ENCODE data around the gene GJD4.

Gene GJD4

DNA sequence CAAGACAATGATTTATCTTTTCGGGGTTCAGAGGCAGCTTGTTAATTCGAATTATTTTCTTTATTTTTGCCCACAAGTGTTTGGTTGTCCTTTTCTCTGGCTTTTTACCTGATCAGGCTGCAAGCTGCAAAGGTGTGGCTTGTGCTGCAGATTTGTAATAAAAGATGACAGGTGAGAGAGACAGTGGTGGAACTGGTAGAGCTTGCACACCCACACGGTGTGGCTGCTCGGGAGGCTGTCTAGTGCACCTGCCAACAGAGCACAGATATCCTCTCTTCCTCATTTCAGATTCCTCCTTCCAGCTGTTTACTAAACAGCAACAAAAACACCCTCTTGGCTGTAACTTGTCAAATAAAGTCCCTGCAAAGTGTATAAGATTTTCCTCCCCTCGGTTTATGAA is 9.2 kb downstream of the GJD4 start:
- Histone ChIP-seq H3K9ac (ENCODE audit: insufficient read length) (no peak overlapping the region), H3K36me3 (ENCODE audit: insufficient read depth, low read length) (no peaks in the 10 kb centered on the region), H3K27ac (no peak overlapping the region), H3K4me3 (no peak overlapping the region), H3K9me3 (ENCODE audit: low read depth, low read length) (no peaks in the 10 kb centered on the region)
- no peak for DNase-seq (ENCODE audit: low read depth, low spot score)
- no peak for TF ChIP-seq POLR2AphosphoS5 (IDR thresholded peaks at IDR 0.05; ENCODE audit: borderline replicate concordance, low read depth, low read length)
- no peak for TF ChIP-seq FOXP2 (optimal IDR thresholded peaks at IDR 0.05; ENCODE audit: control extremely low read depth, extremely low read length, insufficient read depth)
- no peak for TF ChIP-seq EZH2 (IDR thresholded peaks at IDR 0.05)

DNA sequence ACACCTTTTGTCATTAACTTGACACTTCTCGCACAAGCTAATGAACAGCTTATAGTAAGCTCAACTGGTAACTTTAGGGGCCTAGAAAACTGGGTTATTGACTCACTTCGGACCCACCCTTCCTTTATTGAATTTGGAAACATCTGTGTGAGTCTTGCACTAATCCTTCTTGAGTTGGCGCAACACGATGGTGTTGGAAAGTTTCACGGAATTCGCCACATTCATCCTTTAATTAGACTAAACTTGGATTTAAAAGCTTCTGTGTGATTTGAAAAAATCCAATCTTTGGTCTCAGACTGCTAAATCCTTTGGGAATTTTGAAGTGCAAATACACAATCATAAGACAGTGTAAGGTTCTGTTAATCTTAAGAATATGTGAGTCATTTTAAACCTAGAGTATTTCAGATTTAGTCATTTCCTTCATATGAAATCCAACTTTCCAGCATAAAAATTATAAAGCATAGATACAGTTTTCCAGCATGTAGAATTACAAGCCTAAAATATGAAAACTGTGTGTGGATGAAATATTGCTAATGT is 21.9 kb downstream of the GJD4 start:
- DNase-seq (ENCODE audit: low read depth, low spot score) = no peak
- no peak overlapping the region for H3K9ac ChIP-seq (ENCODE audit: insufficient read length)
- no peak overlapping the region for H3K4me3 ChIP-seq
- H3K27ac ChIP-seq = no peak overlapping the region
- no peaks in the 10 kb centered on the region for H3K9me3 ChIP-seq (ENCODE audit: low read depth, low read length)
- H3K36me3 ChIP-seq (ENCODE audit: insufficient read depth, low read length) = no peaks in the 10 kb centered on the region
- TF ChIP-seq FOXP2 (optimal IDR thresholded peaks at IDR 0.05; ENCODE audit: control extremely low read depth, extremely low read length, insufficient read depth) (no peak), POLR2AphosphoS5 (IDR thresholded peaks at IDR 0.05; ENCODE audit: borderline replicate concordance, low read depth, low read length) (no peak), EZH2 (IDR thresholded peaks at IDR 0.05) (no peak)

DNA sequence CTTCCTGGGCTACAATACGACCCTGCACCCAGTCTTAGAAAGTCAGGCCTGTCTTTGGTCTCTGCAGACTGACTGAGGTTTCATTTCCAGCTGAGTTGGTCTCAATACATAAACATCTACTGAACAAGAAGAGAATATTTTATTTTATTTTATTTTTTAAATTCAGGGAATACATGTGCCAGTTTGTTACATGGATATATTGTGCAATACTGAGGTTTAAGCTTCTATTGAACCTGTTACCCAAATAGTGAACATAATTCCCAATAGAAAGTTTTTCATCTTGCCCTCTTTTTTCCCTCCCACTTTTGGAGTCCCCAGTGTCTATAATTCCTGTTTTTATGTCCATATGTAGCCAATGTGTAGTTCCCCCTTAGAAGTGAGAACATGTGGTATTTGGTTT is 26.3 kb downstream of the GJD4 start:
- no peak for TF ChIP-seq FOXP2 (optimal IDR thresholded peaks at IDR 0.05; ENCODE audit: control extremely low read depth, extremely low read length, insufficient read depth)
- DNase-seq (ENCODE audit: low read depth, low spot score) = no peak
- H3K4me3 ChIP-seq = no peak overlapping the region
- no peak overlapping the region for H3K9ac ChIP-seq (ENCODE audit: insufficient read length)
- H3K36me3 ChIP-seq (ENCODE audit: insufficient read depth, low read length) = no peaks in the 10 kb centered on the region
- H3K27ac ChIP-seq = no peak overlapping the region
- no peaks in the 10 kb centered on the region for H3K9me3 ChIP-seq (ENCODE audit: low read depth, low read length)

DNA sequence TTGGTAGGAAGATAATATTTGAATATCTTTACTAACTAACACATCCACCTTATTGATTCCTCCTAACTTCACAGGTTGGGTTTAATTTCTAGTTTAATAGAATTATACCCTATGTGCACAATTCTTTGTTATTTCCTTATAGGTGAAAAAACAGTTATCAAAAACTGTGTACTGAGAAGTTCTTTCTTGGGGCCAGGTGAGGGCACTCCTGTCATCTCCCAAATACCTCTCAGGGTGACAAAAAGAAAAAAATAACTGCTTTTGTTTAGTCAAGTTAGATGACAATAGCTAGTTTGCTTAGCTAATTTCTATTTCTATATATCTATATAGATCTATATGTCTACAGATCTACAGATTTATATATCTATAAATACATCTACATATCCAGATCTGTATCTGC is 26.9 kb downstream of the GJD4 start:
- Histone ChIP-seq H3K36me3 (ENCODE audit: insufficient read depth, low read length) (no peaks in the 10 kb centered on the region), H3K4me3 (no peak overlapping the region)
- DNase-seq (ENCODE audit: low read depth, low spot score) = no peak

DNA sequence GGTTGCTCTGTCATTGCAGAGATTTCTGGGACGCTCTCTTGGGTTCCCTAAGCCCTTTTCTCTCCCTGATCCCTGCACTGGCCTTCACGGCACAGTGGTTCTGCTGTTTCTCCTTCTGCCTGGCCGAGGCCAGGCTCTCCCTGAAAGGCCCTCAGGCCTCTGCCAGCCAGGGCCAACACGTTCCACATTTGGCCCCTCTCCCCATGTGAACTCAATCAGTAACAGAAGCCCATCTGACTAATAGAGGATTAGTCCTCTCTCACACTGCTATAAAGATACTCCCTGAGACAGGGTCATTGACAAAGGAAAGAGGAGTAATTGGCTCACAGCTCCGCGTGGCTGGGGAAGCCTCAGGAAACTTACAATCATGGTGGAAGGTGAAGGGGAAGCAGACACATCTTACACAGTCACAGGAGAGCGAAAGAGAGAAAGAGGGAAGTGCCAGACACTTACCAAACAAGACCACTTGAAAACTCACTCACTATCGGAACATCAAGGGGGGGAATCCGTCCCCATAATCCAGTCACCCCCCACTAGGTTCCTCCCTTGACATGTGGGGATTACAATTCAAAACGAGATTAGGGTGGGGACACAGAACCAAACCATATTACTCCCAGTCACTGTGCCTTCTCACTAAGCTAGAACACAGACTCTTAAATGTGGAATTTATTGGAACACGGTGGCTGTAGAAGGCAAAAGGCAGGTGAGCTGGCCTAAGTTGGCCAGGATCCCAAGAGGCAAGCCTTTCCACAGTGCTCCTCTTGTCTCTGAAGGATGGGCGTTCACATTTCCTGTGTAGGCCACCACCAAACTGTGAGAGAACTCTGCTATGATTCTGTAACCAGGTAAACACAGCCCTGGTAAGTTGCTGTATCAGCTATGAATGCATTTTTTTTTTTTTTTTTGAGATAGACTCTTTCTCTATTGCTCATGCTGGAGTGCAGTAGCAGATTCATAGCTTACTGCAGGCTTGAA is 28.2 kb downstream of the GJD4 start:
- Histone ChIP-seq H3K27ac (no peak overlapping the region), H3K4me3 (no peak overlapping the region), H3K36me3 (ENCODE audit: insufficient read depth, low read length) (no peaks in the 10 kb centered on the region), H3K9me3 (ENCODE audit: low read depth, low read length) (no peaks in the 10 kb centered on the region), H3K9ac (ENCODE audit: insufficient read length) (no peak overlapping the region)
- DNase-seq (ENCODE audit: low read depth, low spot score) = no peak
- TF ChIP-seq POLR2AphosphoS5 (IDR thresholded peaks at IDR 0.05; ENCODE audit: borderline replicate concordance, low read depth, low read length) (no peak), FOXP2 (optimal IDR thresholded peaks at IDR 0.05; ENCODE audit: control extremely low read depth, extremely low read length, insufficient read depth) (no peak), EZH2 (IDR thresholded peaks at IDR 0.05) (no peak)

More for the DNA sequence above, 26.9 kb downstream of the GJD4 start:
- H3K9me3 ChIP-seq (ENCODE audit: low read depth, low read length) = no peaks in the 10 kb centered on the region
- no peak overlapping the region for H3K27ac ChIP-seq
- no peak for TF ChIP-seq EZH2 (IDR thresholded peaks at IDR 0.05)
- TF ChIP-seq FOXP2 (optimal IDR thresholded peaks at IDR 0.05; ENCODE audit: control extremely low read depth, extremely low read length, insufficient read depth) = no peak
- no peak overlapping the region for H3K9ac ChIP-seq (ENCODE audit: insufficient read length)

DNA sequence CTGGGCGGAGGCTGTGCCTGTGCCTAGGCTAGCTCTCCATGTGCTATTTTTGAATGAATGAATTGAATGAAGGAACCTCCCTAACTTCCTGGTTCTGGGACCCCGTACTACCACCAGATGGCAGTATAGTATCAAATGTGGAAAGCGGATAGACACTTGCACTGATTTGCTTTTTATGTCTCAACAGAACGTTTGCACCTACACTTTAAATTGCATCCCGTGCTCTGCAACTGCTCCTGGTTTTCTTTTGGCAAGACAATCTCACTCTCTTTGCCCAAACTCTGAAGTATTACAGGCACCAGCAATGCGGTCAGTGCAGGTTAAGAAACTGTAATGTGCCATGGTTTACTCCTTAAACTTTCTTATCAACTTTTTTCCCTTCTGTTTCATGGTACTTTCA is 30.4 kb downstream of the GJD4 start:
- TF ChIP-seq POLR2AphosphoS5 (IDR thresholded peaks at IDR 0.05; ENCODE audit: borderline replicate concordance, low read depth, low read length) (no peak), EZH2 (IDR thresholded peaks at IDR 0.05) (no peak), FOXP2 (optimal IDR thresholded peaks at IDR 0.05; ENCODE audit: control extremely low read depth, extremely low read length, insufficient read depth) (no peak)
- Histone ChIP-seq H3K9me3 (ENCODE audit: low read depth, low read length) (no peaks in the 10 kb centered on the region), H3K36me3 (ENCODE audit: insufficient read depth, low read length) (no peaks in the 10 kb centered on the region), H3K4me3 (peak overlapping the region; percentile 33; the same call in 1 of the 2 replicates), H3K9ac (ENCODE audit: insufficient read length) (no peak overlapping the region), H3K27ac (peak overlapping the region; percentile 57; the same call in 1 of the 2 replicates)
- DNase-seq (ENCODE audit: low read depth, low spot score) = no peak

DNA sequence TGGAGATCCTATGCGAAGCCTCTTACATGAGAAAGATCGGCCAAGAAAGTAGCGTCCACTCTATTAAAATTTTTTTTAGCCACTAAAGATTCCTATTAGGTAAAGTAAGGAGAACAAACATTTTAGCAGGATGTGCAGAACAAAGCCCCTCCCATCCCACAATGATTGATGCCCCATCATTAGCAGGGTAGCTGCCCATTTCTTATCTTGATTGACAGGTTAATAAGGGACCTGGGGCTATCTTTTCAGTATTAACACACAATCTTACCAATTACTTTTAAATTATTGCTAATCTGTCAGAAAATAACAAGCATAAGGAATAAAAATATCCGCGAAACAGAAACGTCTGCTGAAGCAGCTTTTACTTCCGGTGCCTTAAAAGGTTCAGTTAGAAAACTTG is 31.8 kb downstream of the GJD4 start:
- H3K36me3 ChIP-seq (ENCODE audit: insufficient read depth, low read length) = no peaks in the 10 kb centered on the region
- H3K27ac ChIP-seq = no peak overlapping the region; the same call in 1 of the 2 replicates
- peak overlapping the region; percentile 75 for H3K4me3 ChIP-seq
- TF ChIP-seq POLR2AphosphoS5 (IDR thresholded peaks at IDR 0.05; ENCODE audit: borderline replicate concordance, low read depth, low read length) (no peak), EZH2 (IDR thresholded peaks at IDR 0.05) (no peak), FOXP2 (optimal IDR thresholded peaks at IDR 0.05; ENCODE audit: control extremely low read depth, extremely low read length, insufficient read depth) (no peak)
- H3K9ac ChIP-seq (ENCODE audit: insufficient read length) = peak overlapping the region; percentile 22
- no peak for DNase-seq (ENCODE audit: low read depth, low spot score)
- no peaks in the 10 kb centered on the region for H3K9me3 ChIP-seq (ENCODE audit: low read depth, low read length)

DNA sequence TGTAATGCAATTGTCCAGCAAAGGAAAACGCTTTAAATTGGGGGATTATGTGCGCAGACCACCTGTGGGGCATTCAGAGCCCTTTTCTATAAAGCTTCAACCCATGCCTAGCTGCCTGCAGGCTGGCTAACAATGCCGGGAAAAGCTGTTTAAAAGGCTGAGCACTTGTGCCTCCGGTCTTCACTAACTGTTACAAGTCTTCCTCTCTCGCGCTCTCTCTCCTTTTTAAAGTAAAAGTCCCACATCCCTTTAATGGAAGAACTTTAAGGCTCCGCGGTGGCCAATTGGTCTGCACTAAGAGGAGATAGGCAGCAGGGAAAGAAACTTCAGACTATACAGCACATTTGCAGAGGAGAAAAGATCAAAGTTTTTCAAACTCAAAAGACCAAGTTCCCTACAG is 32.3 kb downstream of the GJD4 start:
- no peak for DNase-seq (ENCODE audit: low read depth, low spot score)
- no peaks in the 10 kb centered on the region for H3K36me3 ChIP-seq (ENCODE audit: insufficient read depth, low read length)
- H3K27ac ChIP-seq = peak overlapping the region; percentile 48
- no peaks in the 10 kb centered on the region for H3K9me3 ChIP-seq (ENCODE audit: low read depth, low read length)
- peak overlapping the region; percentile 22 for H3K9ac ChIP-seq (ENCODE audit: insufficient read length)
- TF ChIP-seq FOXP2 (optimal IDR thresholded peaks at IDR 0.05; ENCODE audit: control extremely low read depth, extremely low read length, insufficient read depth) = no peak
- no peak for TF ChIP-seq EZH2 (IDR thresholded peaks at IDR 0.05)
- TF ChIP-seq POLR2AphosphoS5 (IDR thresholded peaks at IDR 0.05; ENCODE audit: borderline replicate concordance, low read depth, low read length) = peak; percentile 21; the same call in 1 of the 2 replicates
- H3K4me3 ChIP-seq = peak overlapping the region; percentile 75

Data from SK-N-MC (cell line).